ENCODE measurements around the gene LYPD8.
"Not testable (repeated sequence)": the region's sequence is repeated elsewhere in the genome, so short reads cannot be mapped to it uniquely, and the experiment has no call there.

GRCh38 chr1:248789337-248789736 lies 33.8 kb upstream of the LYPD8 start:
- not testable (repeated sequence) for TF ChIP-seq POLR2A (IDR thresholded peaks at IDR 0.05; ENCODE audit: low read length); GATA1 (IDR thresholded peaks at IDR 0.05; ENCODE audit: low read depth, low read length)

Data from erythroblast (primary cell).